ENCODE data around the gene CLDN6. TPM values are rescaled to one million over a fixed set of nuclear protein-coding genes. Genes with fewer than 3 reads are reported as not detected.

The CLDN6 gene
- total and polyA plus RNA-seq, 2 donors: 0.28 to 0.48 TPM

- Histone ChIP-seq H3K4me1 (ENCODE audit: control insufficient read depth in 2 of 2, insufficient read depth in 2 of 2, low read length in 2 of 2) (peaks cover 7 to 34% of the 10 kb centered on the region in 2 donors), H3K4me3 (ENCODE audit: low read length in 2 of 2) (peak overlapping the region in 1 of 2 donors; percentile 92), H3K36me3 (ENCODE audit: control insufficient read depth in 2 of 2, insufficient read depth in 2 of 2, low read length in 1 of 2) (peaks cover 14 to 19% of the 10 kb centered on the region in 2 donors), H3K27ac (ENCODE audit: low read depth in 1 of 2, low read length in 1 of 2) (no peak overlapping the region), H3K27me3 (ENCODE audit: control insufficient read depth in 2 of 2, insufficient read depth in 1 of 2, low read length in 1 of 2) (peaks cover 3 to 30% of the 10 kb centered on the region in 2 donors), H3K9me3 (ENCODE audit: control insufficient read depth in 2 of 2, insufficient read depth in 1 of 2, low read length in 1 of 2) (peaks cover 0 to 4% of the 10 kb centered on the region in 2 donors)
- WGBS: 85% methylated on average over 33 of the region's 33 CpGs
- DNase-seq (ENCODE audit: low read depth in 6 of 9, low spot score in 9 of 9): no peak
Measured at GRCh38 chr16:2981177-2981898, 36.6 kb downstream of the CLDN6 start.

DNA sequence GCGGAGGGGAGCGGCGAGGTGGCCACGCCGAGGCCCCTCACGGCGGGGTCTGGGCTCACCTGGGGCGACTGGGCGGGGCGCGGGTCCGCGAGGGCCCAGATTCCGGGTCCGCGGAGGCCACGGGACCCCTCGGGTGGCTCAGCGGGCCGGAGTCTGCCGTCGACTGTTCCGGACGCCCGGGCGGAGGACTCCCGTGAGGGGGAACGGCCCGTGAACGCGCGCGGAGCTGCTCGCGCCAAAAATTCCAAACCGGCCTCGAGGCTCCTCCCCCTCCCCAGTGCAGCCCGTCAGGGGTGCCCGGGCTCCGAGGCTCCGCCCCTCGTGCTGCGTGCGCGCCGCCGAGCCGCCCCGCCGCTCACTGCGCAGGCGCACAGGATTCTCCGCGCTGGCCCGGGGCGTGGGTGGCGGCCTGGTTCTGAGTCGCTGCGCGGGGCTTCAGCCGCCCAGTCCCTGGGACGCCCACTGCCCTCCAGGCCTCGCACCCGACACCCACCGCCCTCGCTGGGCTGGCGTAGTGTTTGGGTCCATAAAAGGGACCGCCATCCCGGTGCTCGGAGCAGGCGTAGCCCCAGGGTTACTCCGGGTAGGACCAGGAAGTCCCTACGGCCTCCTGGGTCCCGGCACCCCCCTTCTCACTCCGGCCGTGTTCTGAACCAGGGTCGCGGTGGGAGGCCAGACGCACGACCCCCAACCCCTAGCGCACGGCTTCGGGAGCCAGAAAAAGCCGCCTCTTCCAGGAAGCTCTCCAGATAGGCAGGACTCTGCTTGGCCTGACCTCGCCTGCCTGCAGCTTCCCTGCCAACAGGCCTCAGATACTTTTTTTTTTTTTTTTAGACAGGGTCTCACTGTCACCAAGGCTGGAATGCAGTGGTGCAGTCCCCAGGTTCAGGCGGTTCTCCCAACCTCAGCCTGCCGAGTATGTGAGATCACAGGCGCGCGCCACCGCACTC, 37.5 kb downstream of the CLDN6 start, which contains the start of gene PKMYT1:
PKMYT1 (minus strand) TSS at position 220 of the 950 bp plus-strand sequence. CDS start 789 bp downstream, outside the sequence.
- peak within 1 kb of the TSS; percentile 82 to 89 for H3K27ac ChIP-seq (ENCODE audit: low read depth in 1 of 2, low read length in 1 of 2)

GRCh38 chr16:2979669-2980226, 38.2 kb downstream of the CLDN6 start:
- peak in 1 of 9 donors; percentile 23 for DNase-seq (ENCODE audit: low read depth in 6 of 9, low spot score in 9 of 9)
- Histone ChIP-seq H3K36me3 (ENCODE audit: control insufficient read depth in 2 of 2, insufficient read depth in 2 of 2, low read length in 1 of 2) (peaks cover 29 to 35% of the 10 kb centered on the region in 2 donors), H3K4me3 (ENCODE audit: low read length in 2 of 2) (peak overlapping the region; percentile 87 to 92), H3K4me1 (ENCODE audit: control insufficient read depth in 2 of 2, insufficient read depth in 2 of 2, low read length in 2 of 2) (peaks cover 7 to 34% of the 10 kb centered on the region in 2 donors), H3K27me3 (ENCODE audit: control insufficient read depth in 2 of 2, insufficient read depth in 1 of 2, low read length in 1 of 2) (peaks cover 0 to 18% of the 10 kb centered on the region in 2 donors), H3K27ac (ENCODE audit: low read depth in 1 of 2, low read length in 1 of 2) (no peak overlapping the region), H3K9me3 (ENCODE audit: control insufficient read depth in 2 of 2, insufficient read depth in 1 of 2, low read length in 1 of 2) (peaks cover 0 to 4% of the 10 kb centered on the region in 2 donors)
- 12% methylated on average over 43 of the region's 43 CpGs for WGBS

More for the DNA sequence above, 37.5 kb downstream of the CLDN6 start, which contains the start of gene PKMYT1:
- 7% methylated on average over 91 of the region's 91 CpGs for WGBS
- Histone ChIP-seq H3K36me3 (ENCODE audit: control insufficient read depth in 2 of 2, insufficient read depth in 2 of 2, low read length in 1 of 2) (peaks cover 22 to 28% of the 10 kb centered on the region in 2 donors), H3K4me1 (ENCODE audit: control insufficient read depth in 2 of 2, insufficient read depth in 2 of 2, low read length in 2 of 2) (peaks cover 7 to 34% of the 10 kb centered on the region in 2 donors), H3K9me3 (ENCODE audit: control insufficient read depth in 2 of 2, insufficient read depth in 1 of 2, low read length in 1 of 2) (peaks cover 0 to 4% of the 10 kb centered on the region in 2 donors), H3K4me3 (ENCODE audit: low read length in 2 of 2) (peak within 1 kb of the TSS; percentile 87 to 92), H3K27me3 (ENCODE audit: control insufficient read depth in 2 of 2, insufficient read depth in 1 of 2, low read length in 1 of 2) (peaks cover 1 to 22% of the 10 kb centered on the region in 2 donors)
- peak in 8 of 9 donors; percentile 77 to 95 (median 90) for DNase-seq (ENCODE audit: low read depth in 6 of 9, low spot score in 9 of 9)

- no peak overlapping the region for H3K4me3 ChIP-seq (ENCODE audit: low read length in 2 of 2)
- no peak overlapping the region for H3K27ac ChIP-seq (ENCODE audit: low read depth in 1 of 2, low read length in 1 of 2)
- H3K36me3 ChIP-seq (ENCODE audit: control insufficient read depth in 2 of 2, insufficient read depth in 2 of 2, low read length in 1 of 2): peaks cover 50 to 56% of the 10 kb centered on the region in 2 donors
- peaks cover 7 to 28% of the 10 kb centered on the region in 2 donors for H3K4me1 ChIP-seq (ENCODE audit: control insufficient read depth in 2 of 2, insufficient read depth in 2 of 2, low read length in 2 of 2)
- DNase-seq (ENCODE audit: low read depth in 6 of 9, low spot score in 9 of 9): no peak
- H3K27me3 ChIP-seq (ENCODE audit: control insufficient read depth in 2 of 2, insufficient read depth in 1 of 2, low read length in 1 of 2): peaks cover 0 to 4% of the 10 kb centered on the region in 2 donors
- H3K9me3 ChIP-seq (ENCODE audit: control insufficient read depth in 2 of 2, insufficient read depth in 1 of 2, low read length in 1 of 2): peaks cover 0 to 9% of the 10 kb centered on the region in 2 donors
- 97% methylated on average over 6 of the region's 6 CpGs for WGBS
Measured at GRCh38 chr16:2977440-2977839, 40.5 kb downstream of the CLDN6 start.

DNA sequence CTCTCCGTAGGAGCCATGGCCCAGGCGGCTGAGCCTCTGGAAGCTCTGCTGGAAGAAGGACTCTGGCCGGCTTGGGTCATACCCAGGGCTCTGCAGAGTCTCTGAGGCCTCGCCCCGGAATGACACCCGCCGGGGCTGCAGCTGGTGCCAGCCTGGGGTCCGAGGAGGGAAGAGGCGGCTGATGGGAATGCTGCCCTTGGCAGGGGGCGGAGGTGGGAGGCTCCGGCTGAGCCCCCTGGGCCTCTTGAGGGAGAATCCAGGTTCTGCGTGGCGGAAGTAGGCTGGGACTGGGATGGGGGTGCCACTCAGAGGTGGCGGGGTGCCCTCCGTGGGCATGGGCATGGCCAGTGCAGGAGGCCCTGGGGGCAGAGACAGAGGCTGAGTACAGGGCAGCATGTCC, 41.3 kb downstream of the CLDN6 start:
- Histone ChIP-seq H3K27ac (ENCODE audit: low read depth in 1 of 2, low read length in 1 of 2) (no peak overlapping the region), H3K4me3 (ENCODE audit: low read length in 2 of 2) (no peak overlapping the region), H3K9me3 (ENCODE audit: control insufficient read depth in 2 of 2, insufficient read depth in 1 of 2, low read length in 1 of 2) (peaks cover 0 to 9% of the 10 kb centered on the region in 2 donors), H3K4me1 (ENCODE audit: control insufficient read depth in 2 of 2, insufficient read depth in 2 of 2, low read length in 2 of 2) (peaks cover 7 to 26% of the 10 kb centered on the region in 2 donors), H3K27me3 (ENCODE audit: control insufficient read depth in 2 of 2, insufficient read depth in 1 of 2, low read length in 1 of 2) (peaks cover 0 to 2% of the 10 kb centered on the region in 2 donors), H3K36me3 (ENCODE audit: control insufficient read depth in 2 of 2, insufficient read depth in 2 of 2, low read length in 1 of 2) (peaks cover 53 to 63% of the 10 kb centered on the region in 2 donors)
- no peak for DNase-seq (ENCODE audit: low read depth in 6 of 9, low spot score in 9 of 9)
- WGBS: 98% methylated on average over 15 of the region's 15 CpGs

DNA sequence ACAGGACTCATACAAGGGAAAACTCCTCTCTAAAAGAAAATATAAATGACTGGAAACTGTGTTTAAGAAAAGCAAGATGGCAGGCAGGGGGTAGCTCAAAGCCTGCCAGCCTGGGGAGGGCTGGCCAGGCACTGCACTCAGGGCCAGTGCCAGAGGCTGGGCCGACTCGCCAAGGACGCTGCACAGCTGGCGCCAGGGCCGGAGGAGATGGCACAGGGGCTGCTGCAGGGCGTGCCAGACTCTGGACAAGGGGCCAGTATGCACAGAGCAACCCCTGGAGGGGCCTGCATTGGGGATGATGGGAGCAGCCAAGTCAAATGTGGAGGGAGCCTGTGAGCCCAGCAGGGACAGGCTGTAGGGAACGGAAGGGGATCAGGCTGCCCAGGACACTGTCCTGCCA, 41.8 kb downstream of the CLDN6 start:
- H3K9me3 ChIP-seq (ENCODE audit: control insufficient read depth in 2 of 2, insufficient read depth in 1 of 2, low read length in 1 of 2): peaks cover 0 to 9% of the 10 kb centered on the region in 2 donors
- no peak for DNase-seq (ENCODE audit: low read depth in 6 of 9, low spot score in 9 of 9)
- peaks cover 7 to 21% of the 10 kb centered on the region in 2 donors for H3K4me1 ChIP-seq (ENCODE audit: control insufficient read depth in 2 of 2, insufficient read depth in 2 of 2, low read length in 2 of 2)
- no peaks in the 10 kb centered on the region for H3K27me3 ChIP-seq (ENCODE audit: control insufficient read depth in 2 of 2, insufficient read depth in 1 of 2, low read length in 1 of 2)
- peaks cover 53 to 67% of the 10 kb centered on the region in 2 donors for H3K36me3 ChIP-seq (ENCODE audit: control insufficient read depth in 2 of 2, insufficient read depth in 2 of 2, low read length in 1 of 2)
- H3K27ac ChIP-seq (ENCODE audit: low read depth in 1 of 2, low read length in 1 of 2): no peak overlapping the region
- no peak overlapping the region for H3K4me3 ChIP-seq (ENCODE audit: low read length in 2 of 2)
- WGBS: 98% methylated on average over 7 of the region's 7 CpGs

DNA sequence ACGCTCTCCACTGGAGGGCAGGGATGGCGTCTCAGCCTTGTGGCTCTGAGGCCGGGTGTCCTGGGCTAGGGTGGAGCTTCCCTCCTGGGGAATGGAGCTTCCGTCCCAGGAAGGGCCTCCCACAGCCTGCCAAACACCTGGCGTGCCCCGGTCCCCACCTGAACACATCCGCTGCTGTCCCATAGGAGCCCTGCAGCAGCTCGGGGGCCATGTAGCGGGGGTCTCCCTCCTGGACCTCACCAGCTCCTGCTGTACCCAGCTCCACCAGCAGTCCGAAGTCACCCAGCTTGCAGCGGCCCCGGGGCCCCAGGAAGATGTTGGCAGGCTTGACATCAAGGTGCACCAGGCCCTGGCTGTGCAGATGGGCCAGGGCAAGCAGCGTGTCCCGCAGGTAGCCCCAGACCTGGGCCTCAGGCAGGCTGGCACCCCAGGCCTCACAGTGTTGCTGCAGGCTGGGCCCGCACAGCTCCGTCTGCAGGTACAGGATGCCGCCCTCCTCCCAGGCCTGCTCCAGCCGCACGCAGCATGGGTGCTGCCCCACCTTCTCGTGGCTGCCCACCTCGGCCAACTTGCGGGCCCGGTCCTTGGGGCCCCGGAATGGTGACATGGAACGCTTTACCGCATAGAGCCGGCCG, 42.7 kb downstream of the CLDN6 start:
- no peak for DNase-seq (ENCODE audit: low read depth in 6 of 9, low spot score in 9 of 9)
- Histone ChIP-seq H3K27ac (ENCODE audit: low read depth in 1 of 2, low read length in 1 of 2) (no peak overlapping the region), H3K36me3 (ENCODE audit: control insufficient read depth in 2 of 2, insufficient read depth in 2 of 2, low read length in 1 of 2) (peaks cover 53 to 71% of the 10 kb centered on the region in 2 donors)

GRCh38 chr16:2974319-2975056, 43.5 kb downstream of the CLDN6 start:
- peaks cover 0 to 9% of the 10 kb centered on the region in 2 donors for H3K9me3 ChIP-seq (ENCODE audit: control insufficient read depth in 2 of 2, insufficient read depth in 1 of 2, low read length in 1 of 2)
- peaks cover 12 to 21% of the 10 kb centered on the region in 2 donors for H3K4me1 ChIP-seq (ENCODE audit: control insufficient read depth in 2 of 2, insufficient read depth in 2 of 2, low read length in 2 of 2)
- 98% methylated on average over 15 of the region's 15 CpGs for WGBS
- no peak overlapping the region for H3K4me3 ChIP-seq (ENCODE audit: low read length in 2 of 2)
- H3K27ac ChIP-seq (ENCODE audit: low read depth in 1 of 2, low read length in 1 of 2): no peak overlapping the region
- peaks cover 53 to 71% of the 10 kb centered on the region in 2 donors for H3K36me3 ChIP-seq (ENCODE audit: control insufficient read depth in 2 of 2, insufficient read depth in 2 of 2, low read length in 1 of 2)
- H3K27me3 ChIP-seq (ENCODE audit: control insufficient read depth in 2 of 2, insufficient read depth in 1 of 2, low read length in 1 of 2): no peaks in the 10 kb centered on the region
- no peak for DNase-seq (ENCODE audit: low read depth in 6 of 9, low spot score in 9 of 9)

More for the DNA sequence above, 42.7 kb downstream of the CLDN6 start:
- no peak overlapping the region for H3K4me3 ChIP-seq (ENCODE audit: low read length in 2 of 2)
- 98% methylated on average over 28 of the region's 28 CpGs for WGBS
- peaks cover 11 to 24% of the 10 kb centered on the region in 2 donors for H3K4me1 ChIP-seq (ENCODE audit: control insufficient read depth in 2 of 2, insufficient read depth in 2 of 2, low read length in 2 of 2)
- H3K27me3 ChIP-seq (ENCODE audit: control insufficient read depth in 2 of 2, insufficient read depth in 1 of 2, low read length in 1 of 2): no peaks in the 10 kb centered on the region
- peaks cover 0 to 9% of the 10 kb centered on the region in 2 donors for H3K9me3 ChIP-seq (ENCODE audit: control insufficient read depth in 2 of 2, insufficient read depth in 1 of 2, low read length in 1 of 2)
